Retinal pigment epithelial cell (primary cell): ENCODE results near the gene CENPB.
A peak's percentile ranks its signal among the peaks of the same experiment; 100 is the strongest.

Experiments used
- DNase-seq: peaks from one replicate; pipeline ENCODE4 v3.0.0-alpha.2; 2010; ENCODE audit warnings: low read depth
- H3K4me3 ChIP-seq: 2 replicates; pipeline ENCODE4 v1.5.1; 2011; ENCODE audit warnings: mild to moderate bottlenecking, low read length, control low read depth, moderate library complexity
- CTCF ChIP-seq: conservative IDR thresholded peaks from 2 replicates; pipeline ENCODE4 v1.5.1; 2011; ENCODE audit warnings: low read depth, low read length, control low read depth, inconsistent platforms

The CENPB gene

GRCh38 chr20:3786126-3786484, 435 bp downstream of the CENPB start:
- DNase-seq: no peak
- TF ChIP-seq CTCF: no peak
- peak overlapping the region; percentile 60 for H3K4me3 ChIP-seq

- H3K4me3 ChIP-seq: peak overlapping the region; percentile 60
- no peak for DNase-seq
- TF ChIP-seq CTCF: no peak
These were observed 1.1 kb downstream of the CENPB start for GRCh38 chr20:3785240-3786125.

GRCh38 chr20:3784863-3785239, 1.7 kb downstream of the CENPB start:
- no peak overlapping the region for H3K4me3 ChIP-seq
- DNase-seq: no peak
- TF ChIP-seq CTCF: no peak

- no peak for TF ChIP-seq CTCF
- H3K4me3 ChIP-seq: no peak overlapping the region
These were observed 2.2 kb downstream of the CENPB start for GRCh38 chr20:3784216-3784853.

GRCh38 chr20:3783511-3784195, 2.9 kb downstream of the CENPB start:
- H3K4me3 ChIP-seq: no peak overlapping the region
- TF ChIP-seq CTCF: no peak
- no peak for DNase-seq

More at GRCh38 chr20:3784216-3784853, 2.2 kb downstream of the CENPB start:
- no peak for DNase-seq

- no peak for TF ChIP-seq CTCF
- H3K4me3 ChIP-seq: no peak overlapping the region
- DNase-seq: no peak
These were observed 3.5 kb downstream of the CENPB start for GRCh38 chr20:3783068-3783489.

- no peak for TF ChIP-seq CTCF
- DNase-seq: no peak
- H3K4me3 ChIP-seq: no peak overlapping the region
These were observed 3.9 kb downstream of the CENPB start for GRCh38 chr20:3782597-3782996.
